NCI-H82 treated with DMSO at 0.1 percent for 48 hours (cell line): ENCODE results near the gene SLC37A3.
A peak's percentile ranks its signal among the peaks of the same experiment; 100 is the strongest.
"Not testable (repeated sequence)": the region's sequence is repeated elsewhere in the genome, so short reads cannot be mapped to it uniquely, and the experiment has no call there.

Experiments
- DNase-seq: peaks from one replicate; lab custom pipeline; 2025; ENCODE audit not compliant: unreplicated experiment; lab: John Stamatoyannopoulos, UW

Gene SLC37A3, protein sequence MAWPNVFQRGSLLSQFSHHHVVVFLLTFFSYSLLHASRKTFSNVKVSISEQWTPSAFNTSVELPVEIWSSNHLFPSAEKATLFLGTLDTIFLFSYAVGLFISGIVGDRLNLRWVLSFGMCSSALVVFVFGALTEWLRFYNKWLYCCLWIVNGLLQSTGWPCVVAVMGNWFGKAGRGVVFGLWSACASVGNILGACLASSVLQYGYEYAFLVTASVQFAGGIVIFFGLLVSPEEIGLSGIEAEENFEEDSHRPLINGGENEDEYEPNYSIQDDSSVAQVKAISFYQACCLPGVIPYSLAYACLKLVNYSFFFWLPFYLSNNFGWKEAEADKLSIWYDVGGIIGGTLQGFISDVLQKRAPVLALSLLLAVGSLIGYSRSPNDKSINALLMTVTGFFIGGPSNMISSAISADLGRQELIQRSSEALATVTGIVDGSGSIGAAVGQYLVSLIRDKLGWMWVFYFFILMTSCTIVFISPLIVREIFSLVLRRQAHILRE

DNA sequence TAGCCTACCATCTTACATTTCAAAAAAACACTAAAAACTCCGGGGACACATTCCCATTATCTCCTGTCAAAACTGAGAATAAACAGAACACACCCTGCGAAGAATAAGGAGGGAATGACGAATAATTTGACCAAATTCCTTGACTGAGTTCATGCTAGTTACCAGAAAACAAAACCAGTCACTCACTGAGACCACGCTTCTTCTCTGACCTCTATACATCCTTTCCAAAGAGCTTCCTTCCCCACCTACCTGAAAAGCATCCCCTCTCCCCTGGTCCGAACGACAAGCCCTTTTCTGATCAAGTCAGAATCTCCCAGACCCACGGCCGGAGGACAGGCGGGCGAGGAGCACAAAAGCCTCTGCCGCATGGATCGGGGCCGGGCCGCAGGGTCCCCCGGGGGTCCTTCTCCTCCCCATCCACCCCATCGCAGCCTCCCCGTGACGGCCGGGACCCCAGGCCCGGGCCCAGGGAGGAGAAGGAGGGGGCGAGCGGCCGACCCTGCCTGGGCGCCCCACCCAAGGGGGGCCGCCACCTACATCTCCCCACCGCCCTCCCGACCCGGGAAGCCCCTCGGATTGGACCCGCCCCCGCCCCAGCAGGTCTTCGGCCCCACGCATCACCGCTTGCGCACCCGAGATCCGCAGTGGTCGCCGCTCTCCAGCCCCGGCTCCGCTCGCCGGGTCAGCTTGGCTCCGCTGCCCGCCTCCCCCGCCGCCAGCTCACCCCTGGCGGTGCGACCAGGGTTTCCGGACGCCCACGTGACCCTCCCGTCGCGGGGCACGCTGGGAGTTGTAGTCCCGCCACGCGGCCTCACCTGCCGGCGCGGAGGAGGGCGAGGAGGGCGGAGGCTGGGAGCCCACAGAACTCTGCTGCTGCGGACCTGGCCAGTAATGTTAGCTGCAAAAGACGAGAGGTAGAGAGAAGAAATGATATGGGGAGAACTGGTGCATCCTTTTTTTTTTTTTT, at the start of gene SLC37A3:
SLC37A3 (minus strand) TSS at position 747 of the 967 bp plus-strand sequence. CDS start 16,004 bp downstream, outside the sequence.
- peak; percentile 50 for DNase-seq

DNA sequence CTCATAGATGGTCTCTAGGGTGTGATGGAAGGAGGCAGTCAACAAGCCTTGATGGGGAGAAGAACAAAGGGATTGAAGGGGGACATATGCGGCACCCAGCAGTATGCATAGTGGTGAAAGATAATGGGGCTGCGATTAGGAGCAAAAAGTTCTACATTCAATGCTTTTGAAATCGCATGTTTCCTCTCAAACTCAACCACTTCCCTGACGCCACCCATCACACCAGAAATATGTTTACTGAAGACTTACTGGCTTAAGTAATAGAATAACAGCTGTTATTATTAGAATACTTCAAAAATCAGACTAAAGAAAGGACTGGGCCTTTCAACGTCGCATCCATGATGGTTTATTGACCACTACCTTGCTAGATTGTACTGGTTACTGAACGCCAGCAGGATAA, 49.5 kb upstream of the SLC37A3 start:
- DNase-seq, result no peak

DNA sequence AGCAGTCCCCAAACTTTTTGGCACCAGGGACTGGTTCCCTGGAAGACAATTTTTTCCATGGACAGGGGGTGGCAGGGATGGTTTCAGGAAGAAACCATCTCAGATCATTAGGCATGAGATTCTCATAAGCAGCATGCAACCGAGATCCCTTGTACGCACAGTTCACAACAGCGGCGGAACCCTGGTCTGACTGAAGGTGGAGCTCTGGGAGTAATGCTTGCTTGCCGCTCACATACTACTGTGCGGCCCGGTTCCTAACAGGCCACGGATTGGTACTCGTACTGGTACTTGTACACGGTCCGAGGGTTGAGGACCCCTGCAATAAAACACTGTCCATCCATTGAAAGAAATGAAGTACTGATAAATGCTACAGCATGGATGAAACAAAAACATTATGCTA, 48.1 kb upstream of the SLC37A3 start:
- DNase-seq, result no peak

DNA sequence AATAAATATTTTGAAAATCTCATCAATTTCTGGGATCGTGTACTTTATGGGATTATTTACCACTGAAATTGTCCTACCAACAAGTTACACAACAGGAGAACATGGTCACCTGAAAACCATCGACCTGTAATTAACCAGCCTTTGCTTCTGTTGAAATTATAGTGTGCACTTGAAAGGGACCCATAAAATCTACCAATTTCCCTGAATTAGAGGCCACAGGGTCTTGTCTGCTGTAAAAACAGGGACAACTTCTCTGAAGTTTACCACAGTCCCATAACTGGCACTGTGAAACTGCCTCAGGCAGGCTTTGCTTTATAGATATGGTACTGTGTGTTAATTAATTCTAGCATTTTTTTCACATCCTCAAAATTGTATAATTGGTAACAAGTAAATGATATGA, 43.2 kb upstream of the SLC37A3 start:
- DNase-seq, result no peak

DNA sequence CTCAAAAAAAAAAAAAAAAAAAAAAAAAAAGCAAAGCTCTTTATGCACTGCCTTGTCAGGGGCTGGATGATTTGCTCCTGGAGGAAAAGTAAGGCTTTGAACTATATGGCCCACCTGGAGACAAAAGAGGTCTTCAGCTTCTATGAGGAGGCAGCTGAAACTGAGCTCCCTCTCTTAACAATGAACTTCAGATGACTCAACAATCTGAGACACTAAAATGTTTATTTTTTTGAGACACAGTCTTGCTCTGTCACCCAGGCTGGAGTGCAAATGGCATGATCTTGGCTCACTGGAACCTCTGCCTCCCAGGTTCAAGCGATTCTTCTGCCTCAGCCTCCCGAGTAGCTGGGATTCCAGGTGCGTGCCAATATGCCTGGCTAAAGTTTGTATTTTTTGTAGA, 42.3 kb upstream of the SLC37A3 start:
- DNase-seq, result no peak

DNA sequence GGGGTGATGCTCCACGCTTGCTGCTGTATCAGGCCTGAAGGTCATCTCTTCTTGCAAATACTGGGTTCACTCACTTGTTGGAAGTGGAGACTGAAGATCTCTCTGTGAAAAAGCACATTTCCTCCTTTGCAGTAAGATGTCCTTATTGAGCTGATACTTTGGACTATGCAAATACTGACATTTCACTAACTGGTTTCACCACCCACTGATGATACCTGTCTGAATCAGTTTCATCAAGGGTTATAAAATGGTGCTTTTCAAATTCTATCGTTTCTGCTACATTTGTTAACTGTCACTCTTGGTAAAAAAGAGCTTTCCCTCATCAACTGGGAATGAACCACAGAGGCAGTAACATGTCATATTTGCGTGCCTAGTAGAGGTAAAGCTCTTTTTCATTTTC, 41.0 kb upstream of the SLC37A3 start:
- DNase-seq, result no peak

DNA sequence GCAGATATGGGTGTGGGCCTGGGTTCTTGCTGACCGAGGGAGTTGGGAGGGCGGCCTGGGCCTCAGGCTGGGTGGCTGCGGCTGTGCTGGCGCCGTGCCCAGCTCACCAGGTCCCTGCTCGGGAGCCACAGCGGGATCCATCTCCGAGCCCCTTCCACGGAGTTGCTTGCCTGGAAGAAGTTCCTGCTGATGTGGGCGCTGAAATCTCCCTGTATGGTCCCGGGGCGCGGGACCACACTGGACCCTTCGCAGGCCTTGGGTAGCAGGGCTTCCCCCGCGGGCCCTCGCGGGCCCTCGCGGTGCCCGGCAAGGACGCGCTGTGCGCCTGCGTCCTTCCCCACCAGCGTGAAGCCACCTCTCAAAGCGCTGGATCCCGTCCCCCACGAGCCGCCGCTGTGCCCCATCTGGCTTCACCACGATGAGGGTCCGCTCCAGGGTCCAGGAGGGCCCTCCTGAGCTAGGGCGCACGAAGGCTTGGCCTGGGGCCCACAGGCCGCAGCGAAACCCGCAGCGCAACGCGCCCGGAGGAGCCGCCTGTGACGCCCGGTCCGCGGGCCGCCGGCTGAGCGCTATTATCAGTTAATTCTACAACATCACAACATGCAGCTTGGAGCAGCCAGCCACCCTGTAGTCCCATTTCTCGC, 37.0 kb upstream of the SLC37A3 start:
- DNase-seq, result no peak

DNA sequence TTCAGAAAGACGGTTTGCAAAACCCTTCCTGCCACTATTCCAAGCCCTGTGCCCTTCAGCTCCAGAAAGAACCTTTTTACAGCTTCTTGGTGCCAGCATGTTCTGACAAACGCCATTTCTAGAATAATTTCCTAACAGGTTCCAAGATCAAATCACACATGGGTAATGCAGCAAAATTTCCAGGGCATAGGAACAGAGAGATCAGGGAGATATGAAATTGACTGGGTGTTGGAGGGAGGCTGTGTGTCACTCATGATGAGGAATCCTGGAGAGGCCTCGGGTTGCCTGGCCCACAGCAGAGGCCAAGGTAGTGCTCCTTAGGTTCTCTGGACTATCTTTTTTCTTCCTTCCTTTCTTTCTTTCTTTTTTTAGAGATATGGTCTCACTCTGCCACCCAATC, 35.1 kb upstream of the SLC37A3 start:
- no peak for DNase-seq

DNA sequence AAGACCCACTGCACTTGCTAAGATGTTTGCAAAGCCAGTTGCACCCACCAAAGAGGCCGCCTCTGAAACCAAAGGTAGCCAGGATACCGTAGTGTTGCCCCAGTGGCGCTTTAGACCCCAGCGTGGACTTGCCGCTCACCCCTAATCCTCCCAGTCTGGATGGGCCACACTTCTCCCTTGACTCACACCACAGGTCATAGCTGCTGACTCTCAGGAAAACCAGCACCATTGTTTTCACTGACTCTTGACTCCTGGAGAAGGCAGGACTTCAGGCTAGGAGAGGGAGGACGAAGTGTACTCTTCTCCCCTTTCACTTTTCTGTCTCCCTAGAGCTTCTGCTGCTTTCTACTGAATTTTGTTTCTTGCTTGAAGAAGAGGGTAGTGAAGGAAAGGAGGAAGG, 27.8 kb upstream of the SLC37A3 start:
- DNase-seq, result no peak

DNA sequence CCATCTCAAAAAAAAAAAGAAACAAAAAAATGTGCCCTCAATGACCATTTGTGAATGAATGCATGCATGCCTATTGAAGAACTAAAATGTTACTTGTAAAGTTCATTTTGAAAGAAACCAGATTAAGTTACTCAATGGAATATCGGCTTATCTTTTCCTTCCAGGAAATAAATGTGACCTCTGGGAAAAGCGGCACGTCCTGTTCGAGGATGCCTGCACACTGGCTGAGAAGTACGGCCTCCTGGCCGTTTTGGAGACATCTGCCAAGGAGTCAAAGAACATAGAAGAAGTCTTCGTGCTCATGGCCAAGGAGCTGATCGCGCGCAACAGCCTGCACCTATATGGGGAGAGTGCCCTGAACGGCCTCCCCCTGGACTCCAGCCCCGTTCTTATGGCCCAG, 27.4 kb upstream of the SLC37A3 start:
- DNase-seq, result no peak

DNA sequence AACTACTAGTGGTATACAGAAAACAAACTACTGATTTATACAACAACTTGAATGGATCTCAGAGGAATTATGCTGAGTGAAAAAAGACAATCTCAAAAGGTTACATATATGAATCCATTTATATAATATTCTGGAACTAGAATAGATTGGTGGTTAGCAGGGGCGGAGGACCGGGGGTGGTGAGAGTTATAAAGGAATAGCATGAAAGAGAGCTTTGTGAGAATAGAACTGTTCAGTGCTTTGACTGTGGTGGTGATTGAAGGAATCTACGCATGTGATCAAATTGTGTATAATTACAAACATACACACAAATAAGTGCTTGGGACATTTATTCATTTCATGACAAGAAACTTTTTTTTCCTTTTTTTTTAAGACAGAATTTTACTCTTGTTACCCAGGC, 25.2 kb upstream of the SLC37A3 start:
- no peak for DNase-seq

DNA sequence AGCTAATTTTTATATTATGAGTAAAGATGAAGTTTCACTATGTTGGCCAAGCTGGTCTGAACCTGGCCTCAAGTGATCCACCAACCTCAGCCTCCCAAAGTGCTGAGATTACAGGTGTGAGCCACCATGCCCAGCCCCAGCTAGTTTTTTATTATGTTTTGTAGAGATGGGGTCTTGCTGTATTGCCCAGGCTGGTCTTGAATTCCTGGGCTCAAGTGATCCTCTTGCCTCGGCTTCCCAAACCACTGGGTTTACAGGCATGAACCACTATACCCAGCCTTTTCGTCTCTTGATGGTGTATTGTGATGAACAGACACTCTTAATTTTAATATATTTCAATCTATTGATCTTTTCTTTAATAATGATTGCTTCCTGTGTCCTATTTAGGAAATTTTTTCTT, 23.2 kb upstream of the SLC37A3 start:
- no peak for DNase-seq

DNA sequence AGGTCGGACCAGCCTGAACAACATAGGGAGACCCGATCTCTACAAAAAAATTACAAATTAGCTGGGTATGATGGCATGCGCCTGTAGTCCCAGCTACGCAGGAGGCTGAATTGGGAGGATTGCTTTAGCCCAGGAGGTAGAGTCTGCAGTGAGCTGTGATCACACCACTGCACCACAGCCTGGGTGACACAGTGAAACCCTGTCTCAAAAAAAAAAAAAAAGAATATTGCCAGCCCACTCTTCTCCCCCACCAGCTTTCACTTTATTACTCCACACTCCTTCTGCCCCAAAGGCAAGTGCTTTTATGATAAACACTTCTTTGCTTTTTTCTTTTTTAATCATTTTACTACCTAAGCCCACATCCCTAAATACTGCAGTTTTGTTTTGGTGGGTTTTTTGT, 20.3 kb upstream of the SLC37A3 start:
- no peak for DNase-seq

DNA sequence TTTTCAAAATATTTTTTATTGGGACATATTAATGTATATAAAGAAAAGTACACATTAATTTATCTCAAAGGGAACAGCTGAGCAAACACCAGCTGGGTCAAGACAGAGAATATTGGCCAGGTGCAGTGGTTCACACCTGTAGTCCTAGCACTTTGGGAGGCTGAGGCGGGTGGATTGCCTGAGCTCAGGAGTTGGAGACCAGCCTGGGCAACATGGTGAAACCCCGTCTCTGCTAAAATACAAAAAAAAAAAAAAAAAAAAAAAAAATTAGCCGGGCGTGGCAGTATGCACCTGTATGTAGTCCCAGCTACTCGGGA, 19.8 kb upstream of the SLC37A3 start:
- DNase-seq, result not testable (repeated sequence)

DNA sequence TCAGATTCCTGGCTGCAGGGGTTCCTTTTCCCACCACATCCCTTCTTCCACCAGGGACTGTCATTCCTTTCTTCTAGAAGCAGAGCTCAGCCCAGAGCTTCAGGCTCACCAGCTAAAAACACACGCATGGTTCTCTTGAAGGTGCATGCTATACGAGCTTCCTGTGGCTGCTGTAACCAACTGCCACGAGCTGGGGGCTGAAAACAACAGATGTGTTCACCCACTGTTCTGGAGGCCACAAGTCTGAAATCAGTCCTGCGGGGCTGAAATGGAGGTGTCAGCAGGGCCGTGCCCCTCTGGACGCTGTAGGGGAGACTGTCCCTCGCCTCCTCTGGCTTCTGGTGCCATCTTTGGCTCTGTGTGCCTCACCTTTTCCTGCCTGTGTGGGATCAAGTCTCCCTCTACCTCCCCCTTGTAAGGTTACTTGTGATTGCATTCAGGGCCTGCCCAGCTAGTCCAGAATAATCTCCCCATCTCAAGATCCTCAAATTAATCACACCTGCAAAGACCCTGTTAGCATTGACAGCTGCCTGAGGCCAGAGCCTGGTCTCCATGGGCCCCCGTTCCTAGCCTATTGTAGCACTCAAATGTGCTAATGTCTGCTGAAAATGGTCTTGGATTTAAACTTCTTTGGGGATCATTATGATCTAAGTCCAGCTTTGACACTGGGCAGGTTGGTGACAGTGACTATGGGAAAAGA, 19.3 kb upstream of the SLC37A3 start:
- DNase-seq, result no peak

DNA sequence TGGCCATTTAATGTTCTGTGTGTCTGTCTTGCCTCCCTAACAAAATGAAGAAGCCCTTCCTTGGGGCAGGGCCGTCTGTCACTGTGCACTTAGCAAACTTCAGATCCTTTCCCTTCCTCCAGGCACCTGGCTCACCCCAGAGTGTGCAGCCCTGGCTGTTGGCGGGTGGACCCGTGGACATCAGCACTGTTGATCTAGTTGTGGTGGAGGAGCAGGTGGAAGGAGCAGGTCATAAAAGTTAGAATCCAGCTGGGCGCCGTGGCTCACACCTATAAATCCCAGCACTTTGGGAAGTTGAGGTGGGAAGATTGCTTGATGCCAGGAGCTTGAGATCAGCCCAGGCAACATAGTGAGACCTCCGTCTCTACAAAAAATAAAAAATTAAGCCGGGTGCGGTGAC, 18.2 kb upstream of the SLC37A3 start:
- DNase-seq, result no peak

DNA sequence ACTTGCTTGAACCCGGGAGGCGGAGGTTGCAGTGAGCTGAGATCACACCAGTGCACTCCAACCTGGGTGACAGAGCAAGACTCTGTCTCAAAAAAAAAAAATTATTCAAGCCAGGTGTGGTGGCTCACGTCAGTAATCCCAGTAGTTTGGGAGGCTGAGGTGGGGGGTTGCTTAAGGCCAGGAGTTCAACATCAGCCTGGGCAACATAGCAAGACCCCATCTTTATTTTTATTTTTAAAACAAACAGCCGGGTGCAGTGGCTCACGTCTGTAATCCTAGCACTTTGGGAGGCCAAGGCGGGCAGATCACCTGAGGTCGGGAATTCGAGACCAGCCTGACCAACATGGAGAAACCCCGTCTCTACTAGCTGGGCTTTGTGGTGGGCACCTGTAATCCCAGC, 17.5 kb upstream of the SLC37A3 start:
- DNase-seq, result not testable (repeated sequence)

DNA sequence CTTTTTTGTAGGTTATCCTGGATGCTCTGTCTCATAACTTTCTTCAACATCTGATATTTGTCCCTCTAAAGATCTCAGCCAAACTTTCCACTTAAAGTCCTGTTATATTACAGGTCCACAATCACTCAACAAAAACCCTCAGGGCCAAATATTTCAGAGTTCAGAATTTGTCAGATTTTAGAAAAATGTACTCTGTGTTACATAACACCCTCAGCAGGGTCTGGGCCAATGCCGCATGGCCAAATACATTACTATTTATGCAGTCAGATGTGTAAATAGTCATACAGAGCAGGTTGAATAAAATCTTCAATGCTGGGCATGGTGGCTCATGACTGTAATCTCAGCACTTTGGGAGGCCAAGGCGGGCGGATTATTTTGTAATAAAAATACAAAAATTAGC, 17.0 kb upstream of the SLC37A3 start:
- no peak for DNase-seq

DNA sequence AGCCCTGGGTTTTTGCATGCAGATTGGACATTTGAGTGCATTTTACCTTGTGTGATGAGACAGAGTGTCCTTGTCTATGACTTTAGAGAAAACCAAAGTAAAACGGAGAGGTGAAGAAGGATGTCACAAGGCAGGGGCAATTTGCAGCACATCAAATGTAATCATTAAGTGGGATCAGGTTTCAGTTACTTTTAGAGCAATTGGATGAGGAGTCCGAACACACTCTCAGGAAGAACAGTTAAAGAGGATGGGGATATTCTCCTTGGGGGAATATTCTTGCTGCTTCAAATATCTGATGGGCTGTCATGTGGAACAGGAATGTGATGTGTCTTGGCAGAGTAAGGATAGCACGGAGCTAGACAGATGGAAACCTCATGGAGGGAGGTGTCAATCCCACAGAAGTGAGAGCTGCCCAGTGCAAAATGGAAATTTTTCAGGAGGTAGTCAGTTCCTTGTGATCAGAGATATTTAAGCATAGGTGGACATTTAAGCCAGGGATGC, 6.3 kb upstream of the SLC37A3 start:
- no peak for DNase-seq

DNA sequence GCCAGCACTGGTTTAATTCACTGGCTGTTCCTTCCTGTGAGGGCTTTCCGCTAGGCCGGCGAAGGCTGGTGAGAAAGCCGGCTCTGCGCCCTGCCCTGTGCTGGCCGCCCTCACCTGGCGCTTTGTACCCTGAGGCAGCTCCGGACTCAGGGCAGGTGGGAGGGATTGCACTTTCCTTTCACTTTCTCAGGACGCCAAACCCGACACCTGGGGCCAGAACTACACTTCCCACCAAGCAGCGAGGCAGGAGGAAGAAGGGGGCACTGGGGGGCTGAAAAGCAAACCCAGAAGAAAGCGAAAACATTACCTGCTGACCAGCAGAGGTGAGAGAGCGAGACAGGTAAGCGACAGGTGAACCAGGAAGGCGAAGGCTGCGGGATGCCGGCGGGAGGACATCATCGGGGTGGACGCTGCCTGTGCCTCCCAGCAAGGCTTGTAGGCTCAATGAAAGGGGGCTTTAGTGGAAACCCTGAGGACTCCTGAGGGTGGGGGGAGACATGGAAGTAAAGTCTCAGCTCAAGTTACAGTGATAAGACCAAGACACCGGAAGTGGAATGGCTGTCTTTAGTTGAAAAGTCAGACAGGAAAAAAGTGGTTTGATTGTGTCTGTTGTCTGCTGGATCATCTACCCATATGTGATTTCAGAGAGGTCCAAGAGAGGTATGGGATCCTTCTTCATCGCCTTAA, 5.7 kb upstream of the SLC37A3 start, which contains the start of gene RAB19:
RAB19 (plus strand) TSS at position 181 of the 687 bp plus-strand sequence. CDS start 3,589 bp downstream, outside the sequence.
- no peak for DNase-seq
